GM19025 (cell line): Measurements from ENCODE around the gene MON1B.
"Not testable (repeated sequence)": the region's sequence is repeated elsewhere in the genome, so short reads cannot be mapped to it uniquely, and the experiment has no call there.

Experiments used
- ATAC-seq: cut with Tn5 transposase; IDR thresholded peaks from one replicate; pipeline ENCODE4 v1.9.1; 2021; ENCODE audit warnings: mild to moderate bottlenecking, low read depth, moderate library complexity; ENCODE audit not compliant: unreplicated experiment

Gene MON1B

GRCh38 chr16:77190478-77191258, at the start of gene MON1B:
TSS of gene MON1B (plus strand) at chr16:77191190. CDS start at chr16:77191486, 296 bp downstream.
- peak; percentile 97 for ATAC-seq

- ATAC-seq = no peak
Observed at GRCh38 chr16:77143364-77143763, 47.6 kb upstream of the MON1B start.

- no peak for ATAC-seq
Observed at GRCh38 chr16:77148121-77148520, 42.9 kb upstream of the MON1B start.

GRCh38 chr16:77157346-77158058, 33.5 kb upstream of the MON1B start:
- no peak for ATAC-seq

GRCh38 chr16:77158293-77158692, 32.7 kb upstream of the MON1B start:
- ATAC-seq = no peak

GRCh38 chr16:77165006-77165405, 26.0 kb upstream of the MON1B start:
- ATAC-seq = no peak

GRCh38 chr16:77165536-77166236, 25.3 kb upstream of the MON1B start:
- ATAC-seq = not testable (repeated sequence)

- no peak for ATAC-seq
Observed at GRCh38 chr16:77166726-77167125, 24.3 kb upstream of the MON1B start.

GRCh38 chr16:77168901-77169300, 22.1 kb upstream of the MON1B start:
- no peak for ATAC-seq

GRCh38 chr16:77169650-77170236, 21.2 kb upstream of the MON1B start:
- peak; percentile 60 for ATAC-seq

GRCh38 chr16:77170805-77171204, 20.2 kb upstream of the MON1B start:
- ATAC-seq = no peak

- ATAC-seq = no peak
Observed at GRCh38 chr16:77171745-77172635, 19.0 kb upstream of the MON1B start.

- ATAC-seq = no peak
Observed at GRCh38 chr16:77172951-77173350, 18.0 kb upstream of the MON1B start.

GRCh38 chr16:77183137-77183536, 7.9 kb upstream of the MON1B start:
- no peak for ATAC-seq

GRCh38 chr16:77186298-77186697, 4.7 kb upstream of the MON1B start:
- not testable (repeated sequence) for ATAC-seq

- ATAC-seq = no peak
Observed at GRCh38 chr16:77190190-77190477, 856 bp upstream of the MON1B start.

GRCh38 chr16:77191259-77191969, 424 bp downstream of the MON1B start:
- no peak for ATAC-seq

- ATAC-seq = no peak
Observed at GRCh38 chr16:77193377-77193776, 2.4 kb downstream of the MON1B start.
